GM18519 (cell line): ENCODE data around the gene KLF7.

Source experiments
- ATAC-seq: cut with Tn5 transposase; IDR thresholded peaks from one replicate; pipeline ENCODE4 v1.9.1; 2021; ENCODE audit warnings: mild to moderate bottlenecking, moderate library complexity; ENCODE audit not compliant: unreplicated experiment, low FRiP score

KLF7 gene

DNA sequence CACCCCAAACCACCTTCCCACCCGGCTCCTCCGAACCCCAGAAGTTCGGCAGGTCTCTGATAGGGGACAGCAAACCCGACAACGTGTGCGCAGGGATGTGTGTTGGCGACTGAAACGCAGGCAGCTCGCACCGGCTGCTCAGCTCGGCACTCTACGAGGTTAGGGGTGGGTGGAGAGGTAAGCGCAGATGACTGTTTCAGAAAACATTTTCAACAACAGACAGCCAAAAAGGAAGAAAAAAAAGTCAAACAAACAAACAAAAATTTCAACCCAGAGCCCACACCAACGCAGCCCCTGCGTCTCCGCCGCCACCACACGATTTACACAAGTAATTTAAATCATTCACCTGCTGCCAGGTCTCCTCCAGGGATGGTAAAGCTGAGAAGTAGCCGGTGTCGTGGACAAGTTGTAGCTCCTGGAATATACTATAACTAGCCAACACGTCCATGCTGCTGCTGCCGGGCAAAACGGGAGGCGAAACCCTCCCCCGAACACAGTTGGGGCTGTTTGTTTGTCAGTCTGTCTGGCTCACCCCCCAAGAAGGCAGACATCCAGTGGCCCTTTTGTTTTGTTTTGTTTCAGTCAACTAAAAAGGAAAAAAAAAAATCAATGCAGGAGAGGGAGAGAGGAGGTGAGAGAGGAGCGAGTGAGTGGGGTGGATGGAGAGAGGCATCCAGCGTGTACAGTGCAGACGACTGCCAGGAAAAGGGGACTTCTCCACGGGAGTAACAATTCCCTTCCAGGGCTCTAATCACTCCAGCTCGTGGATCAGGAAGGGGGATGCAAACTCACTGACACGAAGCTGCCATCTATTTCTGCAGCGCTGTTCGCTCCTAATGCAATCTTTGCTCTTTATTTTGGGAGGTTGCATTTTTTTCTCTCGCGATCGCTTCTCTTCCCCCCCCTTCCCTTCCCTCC, at the start of gene KLF7:
KLF7 (minus strand) TSS at position 828 of the 918 bp plus-strand sequence; CDS start at position 448, 380 bp downstream.
- no peak for ATAC-seq

DNA sequence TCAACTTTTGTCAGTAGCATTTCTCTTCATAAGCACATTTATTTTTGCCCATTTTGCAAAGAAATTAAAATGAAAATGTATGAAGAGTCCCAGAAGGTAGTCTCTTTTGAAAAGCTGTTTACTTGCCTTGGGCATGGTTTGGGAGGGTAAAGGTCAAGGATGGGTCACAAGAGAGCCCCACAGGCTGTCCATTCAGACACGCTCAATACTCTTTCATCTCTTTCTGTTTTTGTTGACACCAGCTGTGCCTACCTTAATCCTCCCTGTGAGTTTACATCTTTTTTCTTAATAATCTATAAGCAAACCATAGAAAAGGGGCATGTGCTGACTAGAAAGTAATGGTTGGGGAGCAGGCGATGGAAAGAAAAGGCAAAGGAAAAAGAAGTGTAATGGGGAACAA, 49.6 kb upstream of the KLF7 start:
- ATAC-seq: no peak

DNA sequence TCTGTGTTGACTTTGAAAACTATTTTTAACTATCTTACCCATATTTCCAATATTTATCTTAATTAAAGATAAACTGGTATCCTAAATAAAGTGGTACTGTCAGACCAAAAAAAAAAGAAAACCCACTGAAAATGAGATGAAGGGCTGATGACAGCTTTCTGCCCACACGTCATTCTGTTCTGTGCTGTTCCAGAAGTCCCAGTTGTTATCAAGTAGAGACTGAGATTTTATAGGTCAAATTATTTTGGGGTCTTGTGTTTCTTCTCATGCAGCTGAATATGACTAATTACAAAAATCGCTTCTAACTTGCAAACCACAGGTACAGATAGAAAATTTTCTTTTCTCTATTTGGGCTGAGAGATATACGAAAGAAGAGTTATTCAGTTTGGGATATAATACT, 48.7 kb upstream of the KLF7 start:
- ATAC-seq: no peak

DNA sequence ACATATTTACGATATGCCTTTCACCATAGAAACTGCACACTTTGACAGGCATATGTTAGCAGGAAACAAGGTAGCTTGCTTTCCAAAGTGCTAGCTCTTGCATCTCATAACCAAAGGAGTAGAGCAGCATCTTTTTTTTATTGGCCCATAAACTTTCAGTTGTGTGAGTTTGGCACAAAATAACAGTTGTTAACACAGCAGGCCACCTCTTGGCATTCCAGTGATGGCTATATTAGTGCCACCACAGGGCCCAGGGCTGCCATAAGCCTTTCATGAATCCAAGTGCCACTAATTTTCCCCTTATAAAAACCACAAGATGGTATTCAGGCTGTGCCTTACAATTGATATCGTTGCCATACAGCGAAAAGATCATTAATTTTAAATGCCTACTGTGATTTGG, 40.3 kb upstream of the KLF7 start:
- ATAC-seq: no peak

DNA sequence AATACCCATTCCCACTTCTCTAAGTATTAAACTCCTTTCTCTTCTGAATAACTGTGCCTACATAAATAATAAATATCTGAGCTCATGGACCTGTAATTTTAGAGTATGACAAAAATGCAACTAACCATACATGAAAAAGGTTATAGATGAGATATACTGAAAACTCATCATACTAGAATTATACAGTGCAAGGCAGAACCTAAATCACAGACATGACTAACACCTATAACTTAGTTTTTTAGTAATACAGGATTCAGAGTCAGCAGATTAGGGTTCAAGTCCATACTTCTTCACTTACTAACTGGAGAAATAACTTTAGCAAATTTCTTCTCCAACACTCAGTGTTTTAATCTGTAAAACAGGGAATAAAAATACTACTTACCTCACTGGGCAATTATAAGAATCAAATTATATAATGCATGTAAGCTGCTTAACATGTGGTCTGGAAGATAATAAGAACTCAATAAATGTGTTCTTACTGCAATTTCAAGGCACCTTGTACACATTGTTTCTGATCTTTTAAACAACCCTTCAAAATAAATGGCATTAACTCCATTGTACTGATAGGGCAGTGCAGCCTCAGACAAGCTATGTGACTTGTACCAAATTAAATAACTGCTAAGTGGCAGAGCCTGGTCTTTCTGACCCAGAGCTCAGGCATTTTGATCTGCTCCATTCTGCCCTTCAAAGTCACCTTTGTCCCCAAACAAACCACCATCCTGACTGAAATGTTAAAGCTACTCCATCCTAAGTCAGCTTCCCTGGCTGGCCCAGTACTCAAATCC, 39.6 kb upstream of the KLF7 start:
- ATAC-seq: no peak

DNA sequence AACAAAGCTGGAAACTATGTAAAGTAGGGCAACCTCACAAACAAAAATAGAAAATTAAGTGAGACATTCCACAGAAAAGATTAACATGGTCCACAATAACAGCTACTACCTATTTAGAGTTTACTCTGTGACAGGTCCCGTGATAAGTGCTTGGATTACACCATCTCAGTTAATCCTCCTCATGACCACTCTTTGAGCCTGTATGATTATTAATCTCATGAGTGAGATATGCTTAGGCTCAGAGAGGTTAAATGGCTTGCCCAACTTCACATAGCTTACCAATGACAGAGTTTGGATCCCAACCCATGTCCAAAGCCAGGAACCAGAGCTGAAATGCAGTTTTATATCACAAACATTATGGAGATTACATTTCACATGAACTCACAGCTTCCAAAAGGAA, 37.3 kb upstream of the KLF7 start:
- ATAC-seq: no peak

DNA sequence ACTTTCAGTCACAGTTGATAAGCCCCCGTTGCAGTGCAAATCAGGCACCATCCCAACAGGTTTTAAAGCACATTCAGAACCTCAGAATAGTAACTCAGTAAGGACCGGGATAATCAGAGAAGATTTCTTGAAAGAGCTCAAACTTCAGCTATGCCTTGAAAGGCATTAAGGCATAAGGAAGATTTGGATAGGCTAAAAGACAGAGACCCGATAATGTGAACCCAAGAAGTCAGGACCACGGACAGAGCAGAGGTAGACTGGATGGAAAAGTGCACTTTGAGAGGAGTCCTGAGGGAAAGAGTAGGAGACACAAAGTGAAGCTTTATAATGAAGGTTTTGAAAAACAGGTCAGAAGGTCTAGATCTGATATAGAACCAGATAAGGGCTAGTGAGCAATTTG, 36.9 kb upstream of the KLF7 start:
- no peak for ATAC-seq

DNA sequence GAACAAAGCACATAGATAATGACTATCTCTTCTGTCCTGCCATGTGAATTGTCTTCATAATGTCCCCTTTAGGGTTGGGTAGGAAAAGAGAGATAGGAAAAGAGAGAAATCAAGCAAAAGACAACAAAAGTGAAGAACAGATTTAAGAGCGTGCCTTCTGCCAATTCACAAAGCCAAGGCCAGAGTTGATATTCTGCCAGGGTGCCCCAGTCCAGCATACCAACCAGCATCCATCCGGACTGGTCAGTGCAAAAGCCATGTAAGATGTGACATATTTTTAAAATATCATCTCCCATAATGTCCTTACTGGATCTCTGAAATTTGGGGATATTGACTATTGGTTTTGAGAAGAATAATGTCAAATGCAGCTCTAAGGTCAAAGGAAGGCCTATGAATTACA, 35.7 kb upstream of the KLF7 start:
- ATAC-seq: no peak

DNA sequence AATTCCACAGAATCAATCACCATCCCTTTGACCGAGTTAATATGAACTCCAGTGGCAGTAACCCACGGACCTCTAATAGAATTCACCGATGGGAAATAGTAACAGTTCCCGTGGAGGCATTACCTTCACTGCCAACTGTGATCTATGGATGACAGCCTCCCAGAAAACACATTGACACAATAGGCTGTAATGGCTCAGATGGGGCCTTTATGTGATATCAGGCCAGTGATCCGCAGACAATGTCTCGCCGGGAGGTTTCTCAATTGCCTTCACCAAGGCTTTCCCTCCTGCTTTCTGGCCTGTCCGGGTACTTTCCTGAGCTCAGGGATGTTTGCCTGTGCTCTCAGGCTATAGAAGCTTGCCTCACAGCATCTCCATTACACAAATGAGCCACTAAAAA, 34.4 kb upstream of the KLF7 start:
- ATAC-seq: no peak

DNA sequence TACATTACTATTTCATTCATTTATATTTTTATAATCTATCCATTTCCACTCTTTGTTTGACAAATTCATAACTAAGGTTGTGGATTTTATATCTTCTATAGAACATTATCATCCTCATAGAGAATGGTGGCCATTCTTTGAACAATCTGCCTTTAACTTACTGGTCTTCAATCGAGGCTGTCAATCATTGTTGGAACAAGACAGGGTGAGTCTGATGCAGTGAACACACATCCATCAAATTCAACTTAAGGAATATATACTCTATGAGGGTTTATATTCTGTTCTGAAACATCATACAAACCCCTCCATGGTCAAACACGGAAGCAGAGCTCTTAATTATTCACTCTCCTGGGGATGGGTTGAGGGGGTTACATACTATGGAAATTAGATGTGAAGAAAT, 28.3 kb upstream of the KLF7 start:
- no peak for ATAC-seq

DNA sequence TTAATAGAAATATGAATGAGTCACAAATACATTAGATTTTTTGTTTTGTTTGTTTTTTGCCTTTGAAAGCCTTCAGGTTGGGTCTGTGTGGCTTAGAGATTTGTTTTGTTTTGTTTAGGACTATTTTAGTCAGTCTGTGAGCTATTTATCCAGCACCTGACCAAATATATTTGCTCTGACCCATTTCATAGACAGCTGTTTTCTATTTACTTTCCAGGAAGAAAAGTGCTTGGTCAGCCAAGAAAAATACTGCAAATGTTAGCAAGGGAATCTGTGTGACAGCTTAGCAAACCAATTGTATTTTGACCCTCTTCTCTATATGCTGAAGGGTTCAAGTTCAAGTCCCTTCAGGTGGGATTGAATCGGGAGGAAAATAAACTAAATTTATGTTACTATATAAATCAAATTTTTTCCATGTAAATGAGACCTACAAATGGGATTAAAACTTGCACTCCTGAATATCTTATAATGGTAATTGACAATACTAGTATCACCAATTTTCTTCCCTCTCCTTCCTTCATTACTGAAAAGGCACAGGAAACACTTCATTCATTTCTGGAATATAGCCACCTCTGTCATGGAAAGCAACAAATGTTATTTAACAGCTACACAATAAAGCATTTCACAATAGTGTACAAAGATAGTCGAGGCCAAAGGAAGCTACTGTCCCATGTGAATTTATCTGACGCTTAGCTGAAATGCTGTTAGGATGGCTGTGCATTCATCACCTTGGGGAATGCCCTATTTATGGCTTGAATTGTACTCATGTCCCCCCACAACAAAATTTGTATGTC, 23.1 kb upstream of the KLF7 start:
- ATAC-seq: no peak

DNA sequence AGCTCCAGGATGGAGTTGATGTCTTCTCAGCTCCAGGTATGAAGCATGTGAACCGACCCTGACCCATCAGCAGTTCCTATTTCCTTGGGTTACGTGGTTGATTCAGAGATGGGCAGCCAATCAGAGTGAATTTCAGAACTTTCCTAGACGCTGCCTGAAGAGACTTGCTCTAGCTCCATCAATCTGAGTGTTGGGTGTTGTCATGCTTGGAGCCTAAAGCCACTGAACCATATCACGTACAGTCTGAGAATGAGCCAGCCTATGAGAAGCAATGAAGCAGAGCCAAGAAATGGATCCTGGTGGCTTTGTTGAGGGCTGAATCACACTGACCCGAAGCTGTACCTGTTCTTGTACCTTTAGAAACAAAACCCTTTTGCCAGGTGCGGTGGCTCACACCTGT, 19.6 kb upstream of the KLF7 start:
- ATAC-seq: no peak

DNA sequence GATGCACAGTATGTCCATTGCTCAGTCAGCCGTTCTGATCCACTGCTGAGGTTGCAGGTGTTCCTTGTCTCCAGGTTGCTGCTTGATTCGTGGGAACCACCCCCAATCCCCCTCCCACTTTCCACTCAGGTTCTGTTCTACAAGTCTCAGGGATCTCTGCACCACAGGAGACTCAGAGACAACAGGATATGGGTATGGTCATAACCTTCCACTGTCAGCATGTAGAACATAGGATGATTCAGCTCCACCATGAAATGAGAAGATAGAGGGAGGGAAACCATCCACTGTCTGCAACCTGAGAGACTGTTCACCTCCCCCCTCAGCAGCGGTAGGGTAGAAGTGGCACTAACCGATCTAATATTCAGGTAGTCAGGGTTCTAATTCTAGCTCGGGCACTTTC, 19.0 kb upstream of the KLF7 start:
- ATAC-seq: no peak

DNA sequence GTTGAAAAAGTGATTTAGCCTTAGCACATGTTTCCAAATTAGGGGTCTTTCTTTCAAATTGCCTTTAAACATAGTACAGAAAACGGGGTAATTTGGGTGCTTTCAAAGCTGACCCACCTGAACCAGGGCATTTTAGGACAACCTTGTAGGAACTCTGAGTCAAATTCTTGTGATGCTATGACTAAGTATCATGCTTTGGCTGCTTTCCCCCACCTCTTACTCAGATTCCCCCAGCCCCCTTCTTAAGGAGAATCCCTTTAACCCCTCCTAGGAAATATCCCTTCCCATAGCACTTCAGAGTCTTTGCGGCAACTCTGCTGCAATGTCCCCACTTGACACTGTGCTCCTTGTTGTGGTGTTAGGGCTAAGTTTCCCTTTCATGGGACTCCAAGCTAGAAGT, 18.6 kb upstream of the KLF7 start:
- ATAC-seq: no peak

DNA sequence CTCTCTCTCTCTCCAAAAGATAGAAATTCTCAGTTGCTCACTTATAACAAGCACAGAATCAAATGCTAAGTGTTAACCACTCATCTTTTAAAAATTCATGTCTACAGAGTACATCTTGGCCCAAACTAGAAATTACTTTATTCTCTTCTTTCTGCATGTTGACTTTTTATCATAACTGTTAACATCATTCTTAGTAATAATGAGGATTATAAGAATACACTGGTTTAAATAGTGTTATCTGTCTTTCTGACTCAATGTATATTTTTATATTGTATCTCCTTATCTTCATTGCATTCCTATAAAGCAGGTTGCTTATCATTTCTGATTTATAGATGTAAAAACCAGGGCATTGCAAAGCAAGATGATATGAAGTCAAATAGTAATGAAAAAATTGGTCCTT, 17.8 kb upstream of the KLF7 start:
- ATAC-seq: no peak

DNA sequence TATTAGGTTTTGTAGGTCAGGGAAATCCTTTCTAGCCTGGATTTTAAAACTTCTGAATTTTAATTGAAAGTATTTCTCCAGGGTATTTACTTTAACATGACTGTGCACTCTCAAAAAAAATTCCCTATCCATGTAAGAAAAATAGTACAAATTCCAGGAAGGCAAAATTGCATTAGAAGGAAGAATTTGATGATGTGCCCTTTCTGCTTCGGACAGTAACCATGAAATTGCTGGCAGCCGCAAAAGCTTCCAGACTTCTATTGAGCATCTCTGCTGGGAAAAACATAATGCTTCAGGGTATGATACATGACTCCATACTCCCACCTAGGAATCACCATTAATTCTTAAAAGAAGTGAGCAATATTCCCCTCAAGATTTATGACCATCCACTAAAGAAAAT, 17.2 kb upstream of the KLF7 start:
- no peak for ATAC-seq

DNA sequence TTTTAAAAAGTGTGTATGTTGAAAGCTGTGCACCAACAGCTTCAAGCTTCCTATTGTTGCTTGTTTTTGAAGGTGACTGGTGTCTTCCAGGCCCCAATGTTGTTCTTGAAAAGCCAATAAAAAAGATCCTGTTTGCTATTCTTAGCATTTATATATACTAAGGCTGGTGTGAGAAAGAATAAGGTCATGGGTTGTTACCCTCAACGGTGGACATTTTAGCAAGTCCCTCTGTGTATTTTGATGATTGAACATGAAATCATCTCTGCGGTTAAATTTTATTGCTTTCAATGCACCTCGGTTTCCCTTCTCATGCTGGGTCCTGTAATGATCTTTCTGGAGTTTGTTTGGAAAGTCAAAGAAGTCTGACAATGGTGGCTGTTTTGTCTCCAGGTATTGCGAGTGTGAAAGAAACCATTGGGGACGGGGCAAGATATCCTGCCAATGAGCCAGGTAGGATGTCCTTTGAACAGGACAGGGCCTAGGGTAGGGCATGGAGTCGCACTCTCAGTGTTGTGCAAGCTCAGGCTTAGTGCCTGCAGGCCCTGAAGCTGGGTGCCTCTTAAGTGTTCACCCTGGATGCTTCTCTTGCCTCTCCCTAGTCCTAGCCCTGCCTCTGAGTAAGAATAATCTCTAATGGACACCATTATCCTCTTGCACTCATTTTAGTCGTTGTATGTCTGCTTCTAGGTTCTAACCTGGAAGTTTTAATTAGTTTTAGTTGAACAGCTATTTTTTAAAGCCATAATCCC, 16.0 kb upstream of the KLF7 start:
- ATAC-seq: no peak

DNA sequence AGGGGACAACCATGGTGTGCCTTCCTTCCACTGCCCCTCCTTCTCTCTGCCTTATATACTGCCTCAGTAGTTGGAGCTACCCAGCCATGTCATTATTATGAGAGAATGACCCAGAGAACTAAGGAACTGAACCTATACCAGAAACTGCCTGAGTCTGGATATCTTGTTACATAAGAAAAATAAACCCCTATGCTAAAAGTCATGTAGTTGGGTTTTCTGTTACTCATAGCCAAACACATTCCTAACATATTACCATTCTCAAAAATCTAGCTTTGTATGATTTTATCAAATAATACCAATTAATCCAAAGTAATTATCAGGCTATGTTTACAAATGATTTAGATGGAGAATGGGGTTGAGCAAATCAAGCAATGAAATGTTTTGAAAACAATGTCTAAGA, 15.0 kb upstream of the KLF7 start:
- ATAC-seq: no peak

DNA sequence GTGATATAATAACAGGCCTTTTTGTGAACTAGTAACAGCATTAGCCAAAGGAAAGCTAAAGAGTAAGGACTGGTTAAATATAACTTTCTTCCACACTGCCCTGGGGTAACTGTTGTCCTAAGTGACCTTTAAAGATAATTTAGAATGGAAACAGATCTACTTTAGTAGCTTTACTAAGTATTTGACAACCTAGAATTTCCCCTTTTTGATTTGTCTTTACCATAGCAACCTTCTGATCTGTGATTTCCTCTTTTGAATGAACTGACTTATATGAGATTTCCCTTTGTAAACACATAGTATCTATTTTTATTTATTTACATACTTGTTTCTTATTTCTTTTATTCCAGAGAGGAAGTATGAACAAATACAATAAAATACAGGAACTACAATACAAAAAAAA, 10.5 kb upstream of the KLF7 start:
- no peak for ATAC-seq

DNA sequence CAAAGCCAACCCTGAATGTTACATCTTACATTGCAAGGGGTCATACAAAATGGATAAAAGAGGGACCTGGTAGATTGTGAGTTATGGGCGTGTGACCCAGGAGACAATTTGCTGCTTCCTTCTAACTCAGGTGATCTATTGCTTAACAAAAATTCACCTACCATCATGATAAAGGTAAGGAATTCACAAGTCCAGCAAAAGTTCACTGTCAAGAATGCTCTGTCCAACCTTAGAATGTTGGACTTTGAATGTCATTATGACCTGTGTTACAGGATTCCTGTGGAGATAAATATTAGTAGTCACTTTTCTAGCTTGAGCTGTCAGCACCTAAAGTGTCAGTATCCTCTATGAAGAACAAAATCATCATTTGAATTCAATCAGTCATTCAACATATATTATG, 7.9 kb upstream of the KLF7 start:
- ATAC-seq: no peak
